ENCODE results near the gene CYB5D1. TPM values are rescaled to one million over a fixed set of nuclear protein-coding genes. Genes with fewer than 3 reads are reported as not detected.

Gene CYB5D1

GRCh38 chr17:7910281-7910680 is 52.5 kb downstream of the CYB5D1 start:
- WGBS: 98% methylated on average over 15 of the region's 15 CpGs
- Histone ChIP-seq H3K18ac (ENCODE audit: low read depth in 1 of 2, low read length in 2 of 2) (no peak overlapping the region), H2BK15ac (ENCODE audit: low read depth, poor library complexity, severe bottlenecking) (no peak overlapping the region), H3K9me3 (ENCODE audit: control insufficient read depth, low read length) (no peaks in the 10 kb centered on the region), H3K23ac (ENCODE audit: low read length in 2 of 2) (no peak overlapping the region), H3K36me3 (ENCODE audit: control insufficient read depth in 1 of 2, insufficient read depth in 2 of 2, low read depth in 1 of 2, low read length in 2 of 2) (peaks cover 69 to 74% of the 10 kb centered on the region in 2 experiments), H3K4ac (ENCODE audit: low read depth in 1 of 2, low read length in 2 of 2) (no peak overlapping the region), H4K8ac (ENCODE audit: low read length) (no peak overlapping the region), H3K9ac (ENCODE audit: low read length) (no peak overlapping the region), H3K4me1 (ENCODE audit: control insufficient read depth, insufficient read depth, low read depth, low read length) (peaks cover 2% of the 10 kb centered on the region), H3K14ac (ENCODE audit: low read length in 2 of 2) (no peak overlapping the region), H4K91ac (ENCODE audit: low read length) (no peak overlapping the region), H3K27ac (ENCODE audit: low read length, poor library complexity, severe bottlenecking) (no peak overlapping the region), H2BK5ac (ENCODE audit: low read depth, low read length, poor library complexity, severe bottlenecking) (no peak overlapping the region), H2BK12ac (ENCODE audit: low read length in 2 of 2) (no peak overlapping the region), H3K27me3 (ENCODE audit: control insufficient read depth in 1 of 2, insufficient read depth in 1 of 2, low read length in 2 of 2) (no peaks in the 10 kb centered on the region), H3K4me2 (ENCODE audit: low read length, poor library complexity, severe bottlenecking) (no peak overlapping the region), H3K79me1 (replicated peaks; ENCODE audit: low read length, poor library complexity, severe bottlenecking) (peaks cover 7% of the 10 kb centered on the region), H2AK5ac (ENCODE audit: low read length, severe bottlenecking) (no peak overlapping the region), H3K4me3 (ENCODE audit: insufficient read depth in 1 of 2, low read depth in 1 of 2, low read length in 2 of 2) (no peak overlapping the region), H2AFZ (ENCODE audit: low read depth, low read length) (no peak overlapping the region), H2BK120ac (ENCODE audit: low read depth, low read length) (no peak overlapping the region)
- DNase-seq: no peak

GRCh38 chr17:7910711-7911110 is 52.9 kb downstream of the CYB5D1 start:
- H3K4ac ChIP-seq (ENCODE audit: low read depth in 1 of 2, low read length in 2 of 2): no peak overlapping the region
- H2BK120ac ChIP-seq (ENCODE audit: low read depth, low read length): no peak overlapping the region
- no peak overlapping the region for H3K4me3 ChIP-seq (ENCODE audit: insufficient read depth in 1 of 2, low read depth in 1 of 2, low read length in 2 of 2)
- peaks cover 5% of the 10 kb centered on the region for H3K4me1 ChIP-seq (ENCODE audit: control insufficient read depth, insufficient read depth, low read depth, low read length)
- no peak overlapping the region for H2BK12ac ChIP-seq (ENCODE audit: low read length in 2 of 2)
- no peak overlapping the region for H3K27ac ChIP-seq (ENCODE audit: low read length, poor library complexity, severe bottlenecking)
- H3K36me3 ChIP-seq (ENCODE audit: control insufficient read depth in 1 of 2, insufficient read depth in 2 of 2, low read depth in 1 of 2, low read length in 2 of 2): peaks cover 65 to 69% of the 10 kb centered on the region in 2 experiments
- H2AK5ac ChIP-seq (ENCODE audit: low read length, severe bottlenecking): no peak overlapping the region
- no peak for DNase-seq
- no peak overlapping the region for H2BK15ac ChIP-seq (ENCODE audit: low read depth, poor library complexity, severe bottlenecking)
- H3K9ac ChIP-seq (ENCODE audit: low read length): no peak overlapping the region
- H4K91ac ChIP-seq (ENCODE audit: low read length): no peak overlapping the region
- no peak overlapping the region for H2BK5ac ChIP-seq (ENCODE audit: low read depth, low read length, poor library complexity, severe bottlenecking)
- no peaks in the 10 kb centered on the region for H3K27me3 ChIP-seq (ENCODE audit: control insufficient read depth in 1 of 2, insufficient read depth in 1 of 2, low read length in 2 of 2)
- 99% methylated on average over 13 of the region's 13 CpGs for WGBS
- no peak overlapping the region for H3K14ac ChIP-seq (ENCODE audit: low read length in 2 of 2)
- H3K18ac ChIP-seq (ENCODE audit: low read depth in 1 of 2, low read length in 2 of 2): no peak overlapping the region
- H3K4me2 ChIP-seq (ENCODE audit: low read length, poor library complexity, severe bottlenecking): no peak overlapping the region
- no peaks in the 10 kb centered on the region for H3K9me3 ChIP-seq (ENCODE audit: control insufficient read depth, low read length)
- no peak overlapping the region for H3K23ac ChIP-seq (ENCODE audit: low read length in 2 of 2)
- H3K79me1 ChIP-seq (replicated peaks; ENCODE audit: low read length, poor library complexity, severe bottlenecking): peaks cover 7% of the 10 kb centered on the region
- no peak overlapping the region for H2AFZ ChIP-seq (ENCODE audit: low read depth, low read length)
- H4K8ac ChIP-seq (ENCODE audit: low read length): no peak overlapping the region

GRCh38 chr17:7911116-7911515 is 53.3 kb downstream of the CYB5D1 start:
- H3K4me3 ChIP-seq (ENCODE audit: insufficient read depth in 1 of 2, low read depth in 1 of 2, low read length in 2 of 2): no peak overlapping the region
- 95% methylated on average over 5 of the region's 9 CpGs for WGBS
- no peak overlapping the region for H3K4me2 ChIP-seq (ENCODE audit: low read length, poor library complexity, severe bottlenecking)
- H3K14ac ChIP-seq (ENCODE audit: low read length in 2 of 2): no peak overlapping the region
- H3K27me3 ChIP-seq (ENCODE audit: control insufficient read depth in 1 of 2, insufficient read depth in 1 of 2, low read length in 2 of 2): no peaks in the 10 kb centered on the region
- no peak overlapping the region for H2BK12ac ChIP-seq (ENCODE audit: low read length in 2 of 2)
- H3K4ac ChIP-seq (ENCODE audit: low read depth in 1 of 2, low read length in 2 of 2): no peak overlapping the region
- H3K18ac ChIP-seq (ENCODE audit: low read depth in 1 of 2, low read length in 2 of 2): no peak overlapping the region
- H3K36me3 ChIP-seq (ENCODE audit: control insufficient read depth in 1 of 2, insufficient read depth in 2 of 2, low read depth in 1 of 2, low read length in 2 of 2): peaks cover 61 to 65% of the 10 kb centered on the region in 2 experiments
- no peak overlapping the region for H4K8ac ChIP-seq (ENCODE audit: low read length)
- H3K79me1 ChIP-seq (replicated peaks; ENCODE audit: low read length, poor library complexity, severe bottlenecking): peaks cover 6% of the 10 kb centered on the region
- no peak overlapping the region for H2AK5ac ChIP-seq (ENCODE audit: low read length, severe bottlenecking)
- H2AFZ ChIP-seq (ENCODE audit: low read depth, low read length): no peak overlapping the region
- no peak overlapping the region for H2BK15ac ChIP-seq (ENCODE audit: low read depth, poor library complexity, severe bottlenecking)
- H3K27ac ChIP-seq (ENCODE audit: low read length, poor library complexity, severe bottlenecking): no peak overlapping the region
- no peaks in the 10 kb centered on the region for H3K9me3 ChIP-seq (ENCODE audit: control insufficient read depth, low read length)
- no peak for DNase-seq
- no peak overlapping the region for H4K91ac ChIP-seq (ENCODE audit: low read length)
- no peak overlapping the region for H3K9ac ChIP-seq (ENCODE audit: low read length)
- peaks cover 8% of the 10 kb centered on the region for H3K4me1 ChIP-seq (ENCODE audit: control insufficient read depth, insufficient read depth, low read depth, low read length)
- H3K23ac ChIP-seq (ENCODE audit: low read length in 2 of 2): no peak overlapping the region
- H2BK5ac ChIP-seq (ENCODE audit: low read depth, low read length, poor library complexity, severe bottlenecking): no peak overlapping the region
- no peak overlapping the region for H2BK120ac ChIP-seq (ENCODE audit: low read depth, low read length)

Small RNA genes within 50 kb of the gene (small RNA-seq; reads per million reads assigned to genes)
- gene SCARNA21 (ENCODE audit: low read depth): not detected
